Raji (cell line): Measurements from ENCODE around the gene VPS26C.

Source experiments
- POLR2A ChIP-seq: IDR thresholded peaks from 2 replicates; pipeline ENCODE4 v1.6.1; 2011; ENCODE audit warnings: low read depth, low read length, control low read depth; ENCODE audit not compliant: insufficient read depth

Gene VPS26C

DNA sequence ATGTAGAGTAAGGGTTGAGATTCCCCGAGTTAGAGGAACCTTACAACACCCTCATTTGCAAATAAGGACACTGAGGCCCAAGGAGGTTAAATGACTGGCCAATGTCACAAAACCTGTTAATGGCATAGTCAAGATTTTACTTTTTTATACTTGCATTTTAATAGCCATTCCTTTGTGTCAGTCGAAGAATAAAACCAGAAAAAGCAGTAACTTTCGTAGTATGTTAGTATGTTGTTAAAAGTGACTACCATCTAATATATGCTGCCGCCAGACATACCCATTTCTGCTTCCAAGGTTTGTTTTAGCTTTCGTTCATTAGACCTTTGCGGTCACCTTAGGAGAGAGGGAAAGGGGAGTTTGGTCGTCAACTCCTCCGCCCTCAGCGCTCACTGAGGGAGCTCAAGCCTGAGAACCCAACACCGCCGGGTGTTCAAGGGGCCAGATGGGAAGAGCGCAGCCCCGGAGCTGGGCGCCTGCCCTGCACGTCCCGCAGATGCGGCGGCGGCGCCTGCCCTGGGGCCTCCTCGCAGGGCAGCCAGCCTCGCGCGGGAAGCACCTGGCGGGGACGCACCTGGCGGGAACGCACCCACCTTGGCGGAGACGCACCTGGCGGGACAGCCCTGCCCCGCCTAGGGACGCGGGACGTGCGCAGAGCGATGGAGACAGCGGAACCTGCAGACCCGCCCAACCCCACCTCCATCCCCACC is 466 bp downstream of the VPS26C start:
- no peak for TF ChIP-seq POLR2A

DNA sequence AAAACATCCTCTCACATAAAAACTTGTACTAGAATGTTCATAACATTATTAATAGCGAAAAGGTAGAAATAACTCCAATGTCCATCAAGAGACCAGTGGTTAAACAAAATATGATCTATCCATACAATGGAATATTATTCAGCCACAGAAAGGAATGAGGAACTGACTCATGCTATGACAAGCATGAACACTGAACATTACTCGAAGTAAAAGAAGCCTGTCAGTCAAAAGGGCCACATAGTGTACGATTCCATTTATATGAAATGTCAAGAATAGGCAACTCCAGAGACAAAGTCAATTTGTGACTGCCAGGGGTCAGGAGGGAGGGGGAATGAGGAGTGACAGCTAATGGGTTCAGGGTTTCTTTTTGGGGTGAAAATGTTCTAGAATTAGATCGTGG is 2.3 kb downstream of the VPS26C start:
- no peak for TF ChIP-seq POLR2A

DNA sequence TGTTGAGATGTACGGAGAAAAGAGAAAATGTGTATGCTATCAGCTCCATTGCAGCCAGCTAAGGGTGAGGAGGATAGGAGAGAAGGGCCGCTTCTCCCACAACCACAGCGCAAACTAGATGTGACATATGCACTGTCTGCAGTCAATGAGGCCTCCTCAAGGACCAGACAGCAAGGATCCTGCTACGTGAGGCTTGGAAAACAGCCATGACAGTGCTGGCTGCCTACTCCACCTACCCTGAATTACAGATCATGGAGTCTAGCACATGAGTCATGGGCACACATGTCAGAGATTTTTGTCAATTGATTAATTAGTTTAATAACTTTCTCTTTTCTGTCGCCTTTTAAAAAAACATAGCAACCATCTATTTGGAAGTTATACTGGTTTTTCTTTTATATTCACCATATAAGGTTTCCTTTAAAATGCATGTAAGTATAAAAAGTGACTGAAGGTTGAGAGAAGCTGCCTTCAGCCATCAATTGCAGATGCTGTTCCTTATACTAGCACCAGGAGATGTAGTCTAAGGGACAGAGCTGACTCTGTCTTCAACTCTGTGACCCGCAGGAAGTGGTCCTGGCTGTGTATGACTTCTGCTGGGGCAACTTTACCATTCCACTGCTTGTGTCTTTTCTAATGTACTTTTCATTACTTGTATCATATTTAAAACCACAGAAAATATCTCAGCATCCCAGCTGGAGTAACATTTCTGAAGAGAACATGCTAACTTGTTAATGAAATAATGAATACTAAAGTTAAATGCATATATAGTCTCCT is 3.1 kb downstream of the VPS26C start:
- no peak for TF ChIP-seq POLR2A

DNA sequence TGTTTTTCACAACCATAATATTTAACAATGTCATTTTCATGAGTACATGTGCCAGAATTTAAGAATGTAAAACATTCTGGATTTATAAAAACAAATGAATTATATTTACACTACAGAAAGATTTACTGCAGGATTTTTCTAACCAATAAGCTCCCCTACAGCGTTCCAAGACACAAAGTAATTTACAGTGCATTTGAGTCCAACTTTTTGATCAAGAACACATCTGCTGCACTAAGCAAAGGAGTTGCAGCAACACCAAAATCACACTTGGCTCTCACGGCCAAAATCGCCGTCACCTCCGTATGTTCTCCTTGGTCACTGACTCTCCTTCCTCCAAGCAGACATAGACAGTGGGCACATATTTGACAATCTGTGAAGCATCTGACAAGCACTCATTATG is 7.7 kb downstream of the VPS26C start:
- no peak for TF ChIP-seq POLR2A

DNA sequence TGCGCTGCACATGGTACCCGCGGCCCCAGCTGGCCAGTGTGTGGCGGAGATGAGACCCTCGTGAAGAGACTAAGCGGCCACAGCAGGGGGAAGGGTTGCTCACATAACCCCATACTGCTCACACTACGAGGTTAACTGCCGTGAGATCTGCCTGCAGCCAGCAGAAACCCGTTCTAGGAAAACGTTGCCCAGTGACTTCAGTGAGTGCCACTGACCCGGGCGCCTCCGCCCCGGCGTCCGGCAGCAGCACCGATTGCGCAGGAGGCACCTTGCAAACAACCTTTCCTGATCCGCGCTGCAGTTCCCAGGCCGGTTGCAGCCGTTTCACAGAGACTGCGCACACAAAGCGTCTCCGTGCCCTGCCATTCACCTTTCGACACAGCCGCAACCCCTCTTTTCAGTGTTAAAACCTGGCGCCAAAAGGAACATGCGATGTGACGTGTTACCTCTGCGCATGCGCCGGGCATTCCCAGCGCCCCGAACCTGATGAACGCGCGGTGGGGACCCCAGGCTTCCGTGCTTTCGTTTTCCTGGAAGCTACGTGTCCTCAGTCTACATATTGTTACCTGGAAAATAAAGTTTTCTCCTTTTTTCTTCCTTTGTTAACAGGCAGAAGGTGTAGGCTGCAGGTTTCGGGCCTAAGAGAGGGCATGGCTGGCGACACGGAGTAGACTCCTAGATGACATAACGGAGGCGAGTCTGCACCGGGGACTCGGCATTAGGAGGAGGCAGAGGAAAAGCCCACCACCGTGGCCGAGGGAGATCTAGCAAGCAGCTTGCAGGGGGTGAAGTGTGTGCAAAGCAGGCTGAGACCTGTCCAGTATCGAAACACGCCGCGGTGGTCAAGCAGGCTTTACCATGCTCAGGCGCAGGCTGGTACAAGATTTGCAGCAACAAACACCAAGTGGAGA is 8.9 kb downstream of the VPS26C start:
- peak; percentile 48; the same call in 1 of the 2 replicates for TF ChIP-seq POLR2A

DNA sequence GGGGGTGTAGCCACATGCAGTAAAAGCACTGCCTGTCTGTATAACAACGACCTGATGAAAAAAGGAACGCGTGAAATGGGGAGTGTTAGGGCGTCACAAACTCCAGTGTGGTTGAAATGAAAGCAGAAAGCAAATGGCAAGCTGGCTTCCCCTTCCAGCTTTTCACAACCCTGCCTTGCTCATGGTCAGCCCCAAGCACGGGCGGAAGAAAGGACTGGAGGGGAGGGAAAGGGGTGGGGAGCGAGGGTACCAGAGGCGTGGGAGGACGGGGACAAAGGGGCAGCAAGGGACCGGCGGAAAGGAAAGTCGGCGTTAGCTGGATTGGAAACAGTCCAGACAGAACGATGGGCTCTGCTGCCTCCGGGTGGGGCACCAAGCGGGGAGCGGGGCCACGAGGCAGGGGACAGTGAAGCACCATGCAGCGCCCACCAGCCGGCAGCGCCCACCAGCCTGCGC is 9.6 kb downstream of the VPS26C start:
- TF ChIP-seq POLR2A = no peak

DNA sequence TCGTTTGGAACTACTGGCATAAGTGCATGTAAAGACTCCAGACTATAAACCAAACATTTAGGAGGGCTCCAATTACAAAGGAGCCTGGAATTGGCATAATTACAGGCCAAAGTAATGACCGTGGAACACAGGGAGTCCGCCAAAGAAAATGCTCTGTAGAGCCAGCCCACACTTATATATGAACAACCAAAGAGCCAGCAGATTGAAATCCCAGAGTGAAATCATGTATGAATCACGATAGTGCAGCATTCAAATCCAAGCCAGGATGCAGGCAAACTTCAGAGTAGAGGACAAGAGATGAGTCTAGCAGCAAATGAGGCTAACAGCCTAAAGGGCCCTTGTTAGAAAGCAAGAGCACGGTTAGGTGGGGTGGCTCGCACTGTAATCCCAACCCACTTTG is 13.1 kb downstream of the VPS26C start:
- TF ChIP-seq POLR2A = no peak

DNA sequence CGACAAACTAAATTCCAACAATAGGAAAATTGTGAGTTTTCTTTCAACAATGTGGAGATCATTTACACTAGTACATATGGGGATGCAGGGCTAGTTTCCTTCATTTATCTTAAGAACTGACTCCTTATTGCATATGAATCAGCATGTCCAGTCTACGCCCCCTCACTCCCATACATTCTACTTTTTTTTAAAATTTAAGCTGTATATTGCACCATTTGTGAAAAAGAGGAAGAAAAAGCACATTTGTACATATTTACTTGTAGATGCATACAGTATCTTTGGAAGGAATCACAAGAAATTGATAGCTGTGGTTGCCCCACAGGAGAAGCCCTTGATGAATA is 15.9 kb downstream of the VPS26C start:
- no peak for TF ChIP-seq POLR2A

DNA sequence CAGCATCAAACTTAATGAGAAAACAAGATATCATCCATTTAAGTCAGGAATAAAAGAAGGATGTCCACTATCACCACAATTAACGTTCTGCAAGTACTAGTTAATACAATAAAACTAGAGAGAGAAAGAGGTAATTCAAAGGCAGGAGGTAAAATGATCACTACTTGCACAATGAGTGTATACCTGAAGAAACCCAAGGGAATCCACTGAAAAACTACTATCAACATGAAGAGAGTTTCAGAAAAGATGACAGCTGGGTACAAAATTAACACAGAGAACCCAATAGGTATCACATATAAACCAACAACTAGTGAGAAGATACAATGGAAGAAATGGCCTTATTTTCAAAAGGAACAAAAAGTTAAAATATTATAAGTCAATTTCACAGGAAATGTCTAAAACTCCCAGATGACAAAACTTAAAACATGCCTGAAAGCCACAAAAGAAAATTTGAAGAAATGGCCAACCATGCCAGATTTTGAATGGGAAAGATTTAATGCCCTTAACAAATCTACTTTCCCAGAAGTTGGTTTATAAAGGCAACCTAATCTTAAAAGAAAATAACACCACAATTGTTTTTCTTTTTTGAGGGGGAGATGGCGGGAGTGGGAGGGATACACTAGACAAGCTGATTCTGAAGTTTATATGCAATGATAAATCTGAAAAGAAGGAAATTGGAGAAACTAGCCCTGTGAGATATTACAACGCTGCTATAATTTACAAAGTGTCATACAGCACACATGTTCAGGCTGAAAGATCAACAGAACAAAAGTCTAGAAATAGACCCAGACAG is 17.8 kb downstream of the VPS26C start:
- no peak for TF ChIP-seq POLR2A

DNA sequence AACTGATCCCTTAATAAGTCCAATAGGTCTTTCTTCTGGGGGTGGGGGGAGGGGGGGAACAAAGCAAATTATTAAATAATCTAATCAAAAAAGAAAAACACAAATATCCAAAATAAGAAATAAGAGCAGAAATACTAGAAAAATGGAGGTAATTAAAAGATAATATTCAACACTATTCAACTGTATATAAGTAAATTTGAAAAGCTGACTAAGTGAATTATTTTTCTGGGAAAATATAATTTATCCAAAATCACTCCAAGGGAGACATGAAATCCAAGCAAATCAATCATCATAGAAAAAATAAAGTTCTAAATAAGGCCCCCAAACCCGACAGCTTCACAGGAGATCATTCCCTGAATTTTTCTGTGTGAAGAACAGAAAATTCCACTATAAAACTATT is 18.8 kb downstream of the VPS26C start:
- no peak for TF ChIP-seq POLR2A

DNA sequence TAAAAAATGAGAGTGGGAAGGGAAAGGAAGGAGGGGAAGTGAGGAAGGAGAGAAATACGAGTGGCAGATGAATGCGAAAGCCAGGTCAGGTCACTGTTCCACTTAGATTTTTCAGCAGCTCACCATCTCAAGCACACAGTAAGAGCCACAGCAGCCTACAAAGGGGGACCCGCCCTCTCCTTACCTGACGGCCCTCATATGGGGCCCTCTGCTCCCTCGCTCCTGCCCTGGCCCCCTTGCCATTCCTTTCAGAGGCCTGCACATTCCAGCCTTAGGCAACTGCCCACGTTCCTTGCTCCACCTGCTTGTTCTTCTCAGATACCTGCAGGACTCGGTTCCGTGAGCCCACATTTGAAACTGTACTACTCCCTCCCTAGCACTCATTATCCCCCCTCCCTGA is 22.0 kb downstream of the VPS26C start:
- no peak for TF ChIP-seq POLR2A

DNA sequence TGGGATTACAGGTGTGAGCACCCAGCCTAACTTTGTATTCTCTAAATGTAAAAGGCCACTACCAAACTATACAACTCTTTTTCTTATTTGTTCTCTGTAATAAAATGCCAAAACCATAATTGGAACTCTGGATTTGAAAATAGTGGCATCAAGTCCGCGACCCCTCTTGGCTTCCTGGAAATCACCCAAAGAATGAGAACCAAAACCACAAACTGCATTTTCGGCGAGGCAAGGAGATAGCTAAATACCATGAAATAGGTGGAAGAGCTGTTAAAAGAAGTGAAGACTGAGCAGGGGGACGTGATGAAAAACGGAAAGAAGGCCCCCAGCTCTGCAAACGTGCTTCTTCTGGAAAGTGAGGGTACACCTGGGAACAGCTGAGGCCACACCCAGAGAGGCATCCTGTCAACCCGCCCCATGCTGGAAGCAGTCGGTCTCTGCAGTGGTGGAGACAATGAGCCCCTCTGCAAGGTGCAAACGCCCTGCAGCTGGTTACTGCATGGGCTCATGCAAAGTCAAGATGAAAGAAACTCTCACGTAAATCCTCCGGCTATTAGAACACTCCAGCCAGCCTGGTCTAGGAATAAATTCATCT is 22.5 kb downstream of the VPS26C start:
- TF ChIP-seq POLR2A = no peak

DNA sequence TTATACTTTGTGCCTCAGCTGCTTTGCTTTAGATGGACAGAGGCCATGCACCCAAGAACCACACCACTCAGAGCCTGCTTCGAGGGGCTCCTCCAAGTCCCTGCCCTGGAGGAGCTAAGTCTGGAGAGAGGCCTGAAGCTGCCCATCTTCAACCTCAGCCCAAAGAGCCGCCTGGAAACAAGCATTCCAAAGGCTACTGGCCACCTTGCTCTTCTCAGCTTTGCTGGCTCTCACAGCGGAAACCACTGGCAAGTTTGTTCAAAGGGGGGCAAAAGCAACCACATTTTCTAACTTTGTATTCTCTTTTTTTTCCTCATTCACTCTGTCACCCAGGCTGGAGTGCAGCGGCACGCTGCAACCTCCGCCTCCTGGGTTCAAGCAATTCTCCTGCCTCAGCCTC is 23.2 kb downstream of the VPS26C start:
- TF ChIP-seq POLR2A = no peak

DNA sequence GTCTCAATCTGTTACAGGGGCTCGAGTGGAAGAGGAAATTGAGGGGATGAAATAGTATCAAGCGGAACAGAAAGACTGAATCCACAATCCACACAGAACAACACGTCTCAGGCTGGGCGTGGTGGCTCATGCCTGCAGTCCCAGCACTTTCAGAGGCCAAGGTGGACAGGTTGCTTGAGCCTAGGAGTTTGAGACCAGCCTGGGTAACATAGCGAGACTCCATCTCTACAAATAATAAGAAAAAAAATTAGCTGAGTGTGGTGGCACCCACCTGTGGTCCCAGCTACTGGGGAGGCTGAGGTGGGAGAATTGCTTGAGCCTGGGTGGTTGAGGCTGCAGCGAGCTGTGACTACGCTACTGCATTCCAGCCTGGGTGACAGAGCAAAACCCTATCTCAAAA is 25.7 kb downstream of the VPS26C start:
- TF ChIP-seq POLR2A = no peak

DNA sequence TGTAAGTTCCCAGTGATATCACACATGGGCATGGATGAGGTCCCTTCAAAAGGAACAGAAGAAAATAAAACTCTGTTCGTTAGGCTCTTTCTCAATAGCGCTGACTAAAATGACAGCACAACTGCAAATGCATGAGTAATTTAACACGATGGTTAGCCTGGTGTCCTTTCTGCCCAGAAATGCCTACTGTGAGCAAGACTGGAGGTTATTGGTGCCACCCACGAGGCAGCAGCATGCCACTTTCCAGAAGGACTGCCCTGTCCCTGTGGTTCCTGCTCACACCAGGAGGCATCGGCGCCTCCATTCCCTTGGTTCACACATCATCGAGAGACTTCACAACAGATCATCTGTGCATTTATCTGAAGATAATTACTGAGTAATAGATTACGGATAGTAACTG is 26.2 kb downstream of the VPS26C start:
- no peak for TF ChIP-seq POLR2A

DNA sequence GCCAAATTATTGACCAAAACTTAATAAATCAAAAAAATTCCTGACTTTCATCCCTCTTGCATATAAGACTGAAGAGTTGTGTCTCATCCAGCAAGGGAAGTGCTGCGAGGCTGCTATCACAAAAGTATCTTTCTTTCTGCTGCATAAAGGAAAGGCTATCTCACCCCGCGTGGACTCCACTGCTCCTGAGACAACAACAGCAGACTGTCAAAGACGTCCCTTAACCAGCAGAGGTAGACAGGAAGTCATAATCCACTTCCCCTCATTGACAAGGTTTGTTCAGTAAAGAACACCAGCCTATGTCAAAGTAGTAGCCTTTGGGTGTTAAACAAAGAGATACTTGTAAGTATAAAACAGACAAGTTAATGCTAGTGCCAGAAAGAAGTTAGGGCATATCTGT is 29.4 kb downstream of the VPS26C start:
- no peak for TF ChIP-seq POLR2A
